BE2C (cell line): Measurements from ENCODE around the gene ARAP1.

Source experiments
- DNase-seq: peaks from one replicate; pipeline ENCODE4 v3.0.0-alpha.2; 2020
- H3K27me3 ChIP-seq: fragments of 250-450 bp; sonication (Bioruptor Pico); 2 replicates; pipeline ENCODE4 v1.5.1; 2020; ENCODE audit warnings: mild to moderate bottlenecking
- H3K36me3 ChIP-seq: fragments of 250-450 bp; sonication (Bioruptor Pico); 2 replicates; pipeline ENCODE4 v1.5.1; 2020; ENCODE audit warnings: mild to moderate bottlenecking
- H3K4me1 ChIP-seq: fragments of 250-450 bp; sonication (Bioruptor Pico); 2 replicates; pipeline ENCODE4 v1.5.1; 2020
- H3K4me3 ChIP-seq: 2 replicates; pipeline ENCODE4 v1.5.1; 2011; ENCODE audit warnings: low read depth, low read length
- H3K9me3 ChIP-seq: fragments of 250-450 bp; sonication (Bioruptor Pico); 2 replicates; pipeline ENCODE4 v1.5.1; 2020
- CTCF ChIP-seq: IDR thresholded peaks from 2 replicates; pipeline ENCODE4 v1.5.1; 2012; ENCODE audit warnings: mild to moderate bottlenecking, low read depth, low read length

The ARAP1 gene

GRCh38 chr11:72776117-72776843 lies 24.1 kb upstream of the ARAP1 start:
- no peaks in the 10 kb centered on the region for H3K36me3 ChIP-seq
- no peaks in the 10 kb centered on the region for H3K9me3 ChIP-seq
- H3K4me3 ChIP-seq, result no peak overlapping the region
- DNase-seq, result no peak
- peaks cover 50% of the 10 kb centered on the region for H3K4me1 ChIP-seq
- TF ChIP-seq CTCF, result no peak
- H3K27me3 ChIP-seq, result no peaks in the 10 kb centered on the region

- Histone ChIP-seq H3K27me3 (no peaks in the 10 kb centered on the region), H3K4me1 (peaks cover 51% of the 10 kb centered on the region), H3K4me3 (no peak overlapping the region), H3K36me3 (no peaks in the 10 kb centered on the region), H3K9me3 (no peaks in the 10 kb centered on the region)
- TF ChIP-seq CTCF, result no peak
- no peak for DNase-seq
Measured at GRCh38 chr11:72775288-72776110, 23.3 kb upstream of the ARAP1 start.

- no peak for TF ChIP-seq CTCF
- no peak for DNase-seq
Measured at GRCh38 chr11:72774499-72774898, 22.3 kb upstream of the ARAP1 start.

GRCh38 chr11:72773696-72774095 lies 21.5 kb upstream of the ARAP1 start:
- no peak for TF ChIP-seq CTCF
- no peak for DNase-seq
- H3K9me3 ChIP-seq, result no peaks in the 10 kb centered on the region
- H3K27me3 ChIP-seq, result no peaks in the 10 kb centered on the region
- peaks cover 51% of the 10 kb centered on the region for H3K4me1 ChIP-seq
- H3K36me3 ChIP-seq, result no peaks in the 10 kb centered on the region
- H3K4me3 ChIP-seq, result no peak overlapping the region

More at GRCh38 chr11:72774499-72774898, 22.3 kb upstream of the ARAP1 start:
- no peaks in the 10 kb centered on the region for H3K27me3 ChIP-seq
- no peaks in the 10 kb centered on the region for H3K36me3 ChIP-seq
- no peak overlapping the region for H3K4me3 ChIP-seq
- peaks cover 51% of the 10 kb centered on the region for H3K4me1 ChIP-seq
- no peaks in the 10 kb centered on the region for H3K9me3 ChIP-seq

- Histone ChIP-seq H3K4me3 (no peak overlapping the region), H3K27me3 (no peaks in the 10 kb centered on the region), H3K36me3 (no peaks in the 10 kb centered on the region), H3K4me1 (peaks cover 47% of the 10 kb centered on the region), H3K9me3 (no peaks in the 10 kb centered on the region)
- DNase-seq, result peak; percentile 92
- no peak for TF ChIP-seq CTCF
Measured at GRCh38 chr11:72773291-72773690, 21.1 kb upstream of the ARAP1 start.

- no peaks in the 10 kb centered on the region for H3K9me3 ChIP-seq
- TF ChIP-seq CTCF, result no peak
- no peaks in the 10 kb centered on the region for H3K36me3 ChIP-seq
- no peak overlapping the region for H3K4me3 ChIP-seq
- no peak for DNase-seq
- no peaks in the 10 kb centered on the region for H3K27me3 ChIP-seq
- H3K4me1 ChIP-seq, result peaks cover 35% of the 10 kb centered on the region
Measured at GRCh38 chr11:72772059-72772458, 19.9 kb upstream of the ARAP1 start.
